Uterus (tissue), 2 donors: ENCODE results near the gene GNMT.

ENCODE experiments used
- CTCF ChIP-seq, 4 experiments: fragments of 200-600 bp in 2 of 4; fragments of 450-650 bp in 2 of 4; sonication (generic) in 2 of 4; IDR thresholded peaks; one replicate each; pipeline ENCODE4 v1.5.1; 2016 to 2019; ENCODE audit warnings: antibody characterized with exemption in 4 of 4, mild to moderate bottlenecking in 2 of 4, moderate library complexity in 1 of 4
- POLR2A ChIP-seq, 2 donors: fragments of 450-650 bp; IDR thresholded peaks; one replicate each; pipeline ENCODE4 v1.6.1; 2016; ENCODE audit warnings: antibody characterized with exemption in 2 of 2, mild to moderate bottlenecking in 1 of 2, moderate library complexity in 1 of 2

GRCh38 chr6:42978487-42978838 is 17.9 kb downstream of the GNMT start:
- TF ChIP-seq CTCF (IDR thresholded peaks at IDR 0.05) = no peak
- no peak for TF ChIP-seq POLR2A (IDR thresholded peaks at IDR 0.05)
